ENCODE data around the gene GDF7. TPM values are rescaled to one million over a fixed set of nuclear protein-coding genes. Genes with fewer than 3 reads are reported as not detected.

The GDF7 gene
- total RNA-seq, 1 donor from 2014 or later: not detected

DNA sequence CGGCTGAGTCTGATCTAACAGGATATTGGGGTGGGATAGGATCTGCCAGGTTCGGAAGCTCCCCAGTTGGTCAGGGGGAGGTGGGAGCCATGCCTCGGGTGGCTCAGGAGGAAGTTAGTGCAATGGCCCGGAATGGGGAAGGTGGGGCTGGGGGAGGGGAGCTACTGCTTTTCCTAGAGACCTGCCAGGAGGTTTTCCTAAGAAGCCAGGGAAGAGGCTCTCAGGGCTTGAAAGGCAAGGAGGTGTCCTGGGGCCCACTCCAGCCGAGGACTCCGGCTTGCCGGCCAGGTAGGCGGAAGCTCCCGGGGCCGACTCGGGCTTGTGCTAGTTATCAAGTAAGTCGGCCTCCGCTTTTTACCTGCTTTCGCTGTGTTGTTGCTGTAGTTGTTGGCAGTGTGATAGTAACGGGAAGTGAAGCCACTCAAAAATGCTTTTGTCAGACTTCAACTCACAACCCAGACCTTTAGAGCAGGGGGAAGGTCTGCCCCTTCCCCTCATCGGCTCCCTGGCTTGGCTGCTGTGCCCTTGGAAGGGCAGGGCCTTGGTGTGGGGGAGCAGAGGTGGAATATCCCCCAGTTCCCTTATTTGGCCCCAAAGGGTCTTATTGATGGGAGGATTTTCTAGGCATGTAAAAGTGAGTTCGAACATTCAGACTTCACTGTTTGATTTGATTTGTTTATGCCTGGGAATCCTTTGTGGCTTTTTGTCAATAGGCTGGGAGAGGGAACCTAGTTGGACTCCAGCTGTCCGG lies 5.4 kb downstream of the GDF7 start:
- DNase-seq (ENCODE audit: low read depth): no peak

- DNase-seq (ENCODE audit: low read depth): no peak
Observed at GRCh38 chr2:20673686-20674308, 6.9 kb downstream of the GDF7 start.

GRCh38 chr2:20674309-20674965 lies 7.5 kb downstream of the GDF7 start:
- DNase-seq (ENCODE audit: low read depth): no peak

DNA sequence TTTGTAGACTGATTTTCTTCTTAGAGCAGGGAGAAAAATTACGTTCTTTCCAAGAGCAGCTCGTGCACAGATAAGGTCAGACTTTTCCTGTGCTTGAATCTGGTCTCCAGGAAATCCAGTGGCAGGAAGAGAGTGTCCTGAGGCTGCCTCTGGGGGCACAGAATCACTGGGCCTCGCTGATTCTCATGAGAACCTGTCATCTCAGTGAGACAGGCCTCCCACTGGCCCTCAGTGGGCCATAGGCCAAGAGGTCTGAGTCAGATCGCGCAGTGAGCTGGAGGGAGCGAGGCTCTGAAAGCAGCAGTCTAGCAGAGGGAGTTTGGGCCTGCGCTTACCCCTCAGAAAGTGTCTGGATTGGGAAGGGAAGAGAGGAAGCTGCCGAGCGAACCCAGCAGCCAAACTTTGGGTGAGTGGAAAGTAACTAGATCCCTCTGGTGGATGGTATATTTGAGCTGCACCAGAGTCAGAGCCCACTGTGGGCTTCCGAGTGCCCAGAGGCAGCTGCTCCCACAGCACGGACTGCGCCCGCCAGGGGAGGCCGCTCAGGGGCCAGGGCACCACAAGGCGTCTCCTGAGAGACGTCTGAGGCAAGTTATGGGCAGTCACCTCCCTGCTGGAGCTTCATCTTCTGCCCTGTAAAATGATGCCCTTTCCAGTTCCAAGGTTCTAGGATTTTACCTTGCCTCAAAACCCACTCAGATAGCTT lies 8.2 kb downstream of the GDF7 start:
- peak; percentile 80 for DNase-seq (ENCODE audit: low read depth)

DNA sequence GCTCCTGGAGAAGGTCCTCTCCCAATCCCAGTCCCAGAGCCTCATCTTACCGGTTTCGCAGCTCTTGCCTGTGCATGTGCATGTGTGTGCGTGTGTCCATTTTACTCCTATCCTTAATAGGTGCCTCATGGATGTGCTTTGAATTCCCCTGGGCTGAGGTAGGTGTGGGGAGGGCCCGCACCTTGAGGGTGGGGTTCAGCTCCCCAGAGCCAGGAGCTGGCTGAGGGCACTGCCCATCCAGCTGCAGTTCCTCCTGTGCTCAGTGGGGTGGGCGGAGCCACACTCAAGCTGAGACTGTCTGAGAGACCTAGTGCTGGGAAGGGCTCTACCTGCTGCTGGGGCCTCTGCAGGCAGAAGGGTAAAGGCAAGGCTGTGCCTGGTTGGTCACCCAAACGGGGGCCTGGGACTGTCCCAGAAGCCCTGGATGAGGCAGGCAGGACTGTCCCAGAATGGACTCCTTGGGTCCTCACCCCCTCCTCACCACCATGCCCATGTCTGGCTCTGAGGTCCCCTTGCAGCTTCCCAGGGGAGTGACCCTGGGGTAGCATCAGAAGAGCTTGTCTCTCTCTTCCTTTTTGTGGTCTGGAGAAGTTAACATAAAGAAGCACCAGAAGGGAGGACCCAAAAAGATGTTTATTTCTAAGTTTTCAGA lies 8.9 kb downstream of the GDF7 start:
- no peak for DNase-seq (ENCODE audit: low read depth)

DNA sequence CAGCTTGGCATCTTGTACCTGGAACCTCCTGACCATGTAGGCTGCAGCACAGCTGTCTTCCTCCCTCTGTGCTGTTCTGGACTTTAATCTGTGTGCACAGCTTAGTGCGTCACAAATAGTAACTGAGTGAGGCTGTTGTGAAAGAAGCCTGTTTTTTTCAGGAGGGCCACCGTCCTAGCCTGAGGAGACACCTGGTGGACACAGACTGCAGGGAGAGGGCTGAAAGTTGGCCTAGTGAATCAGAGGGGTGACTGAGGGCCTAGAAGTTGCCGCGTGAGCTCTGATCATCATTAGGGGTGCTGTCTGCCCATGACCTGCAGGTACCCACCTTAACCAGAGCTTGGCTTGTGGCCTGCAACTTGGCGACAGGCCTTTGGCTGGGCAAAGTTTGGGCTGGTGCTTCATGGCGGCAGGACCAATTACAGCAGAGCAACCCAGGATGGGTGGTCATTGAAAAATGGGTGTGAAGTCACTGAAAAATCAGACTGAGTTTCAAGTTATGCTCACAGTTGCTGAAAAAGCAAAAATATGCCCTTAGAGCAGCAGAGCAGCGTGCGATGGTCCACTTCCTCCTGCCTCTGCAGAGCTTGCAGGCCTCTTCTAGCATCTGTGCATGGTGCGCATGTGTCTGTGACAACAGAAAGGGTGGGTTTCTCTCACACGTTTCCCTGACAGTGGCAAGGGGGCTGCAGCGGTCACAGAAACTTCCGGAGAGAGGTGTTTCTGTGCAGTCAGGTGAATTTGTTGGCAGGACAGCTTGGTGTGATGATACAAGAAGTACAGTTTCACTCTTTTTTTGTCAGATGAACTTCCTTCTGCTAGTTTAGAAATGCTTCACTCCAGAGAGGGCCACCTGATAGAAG lies 9.6 kb downstream of the GDF7 start:
- DNase-seq (ENCODE audit: low read depth): no peak

GRCh38 chr2:20677301-20678085 lies 10.5 kb downstream of the GDF7 start:
- DNase-seq (ENCODE audit: low read depth): no peak

DNA sequence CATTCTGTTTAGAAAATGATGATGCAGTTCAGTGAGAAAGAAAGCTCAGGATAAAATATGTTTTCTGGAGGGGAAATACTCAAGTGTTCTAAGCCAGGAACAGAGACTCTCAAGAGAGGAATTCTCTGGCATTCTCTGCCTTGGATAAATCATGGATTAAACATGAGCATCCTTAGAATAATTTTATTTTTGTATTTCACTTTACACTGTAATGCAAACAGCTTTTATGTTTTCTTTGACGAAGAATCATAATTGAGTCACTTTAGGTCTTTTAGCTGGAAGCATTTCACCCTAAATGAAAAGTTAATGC lies 11.1 kb downstream of the GDF7 start:
- no peak for DNase-seq (ENCODE audit: low read depth)

- no peak for DNase-seq (ENCODE audit: low read depth)
Observed at GRCh38 chr2:20678780-20679179, 11.8 kb downstream of the GDF7 start.

GRCh38 chr2:20680744-20681375 lies 13.9 kb downstream of the GDF7 start:
- no peak for DNase-seq (ENCODE audit: low read depth)

DNA sequence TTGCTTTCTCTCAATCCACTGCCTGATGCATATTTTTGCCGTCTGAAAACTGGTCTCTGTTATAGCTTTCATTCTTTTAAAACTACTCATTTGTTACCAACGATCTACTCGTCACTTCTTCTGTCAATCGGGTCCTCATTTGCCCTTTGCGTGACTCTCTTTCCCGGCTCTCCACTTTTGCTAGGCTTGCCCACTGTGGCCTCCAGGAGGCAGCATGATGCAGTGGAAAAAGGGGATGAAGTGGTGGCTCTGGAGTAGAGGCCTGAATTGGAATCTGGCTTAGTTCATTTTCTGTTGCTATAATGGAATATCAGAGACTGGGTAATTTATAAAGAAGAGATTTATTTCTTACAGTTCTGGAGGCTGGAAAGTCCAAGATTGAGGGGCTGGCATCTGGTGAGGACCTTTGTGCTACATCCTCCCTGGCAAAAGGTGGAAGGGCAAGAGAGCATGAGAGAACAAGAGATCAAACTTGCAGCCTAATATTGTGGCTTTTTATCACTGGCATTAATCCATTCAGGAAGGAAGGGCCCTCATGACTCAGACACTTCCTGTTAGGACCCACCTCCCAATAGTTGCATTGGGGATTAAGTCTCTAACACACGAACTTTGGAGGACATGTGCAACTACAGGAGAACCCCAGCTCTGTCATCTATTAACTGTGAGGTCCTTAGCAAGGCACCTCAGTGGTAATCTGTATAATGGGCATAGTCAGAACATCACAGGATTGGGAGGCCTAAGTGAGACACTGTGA lies 15.4 kb downstream of the GDF7 start:
- DNase-seq (ENCODE audit: low read depth): no peak

DNA sequence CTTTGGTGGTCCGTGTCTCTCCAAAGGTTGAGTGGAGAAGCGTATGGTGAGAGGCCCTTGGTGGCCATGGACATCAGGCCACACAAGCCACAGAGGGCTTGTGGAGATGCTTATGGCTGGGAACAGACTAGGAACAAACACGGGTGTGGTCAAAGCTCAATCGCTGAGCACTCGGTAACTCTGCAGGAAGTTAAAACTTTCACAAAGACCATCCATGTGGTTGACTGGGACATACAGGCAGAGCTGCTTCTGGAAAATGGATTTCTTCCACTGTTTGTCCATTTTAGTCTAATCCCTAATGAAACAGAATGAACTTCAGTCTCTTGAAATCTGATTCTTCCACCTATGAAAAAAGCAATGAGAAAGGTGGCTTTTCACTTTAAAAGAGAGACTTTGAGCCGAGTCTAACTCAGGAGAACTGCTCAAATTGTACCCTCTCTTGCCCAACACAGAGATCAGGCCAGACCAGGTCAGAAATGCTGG lies 17.7 kb downstream of the GDF7 start:
- DNase-seq (ENCODE audit: low read depth): no peak

- no peak for DNase-seq (ENCODE audit: low read depth)
Observed at GRCh38 chr2:20687260-20687832, 20.4 kb downstream of the GDF7 start.

- DNase-seq (ENCODE audit: low read depth): no peak
Observed at GRCh38 chr2:20689428-20690264, 22.7 kb downstream of the GDF7 start.

DNA sequence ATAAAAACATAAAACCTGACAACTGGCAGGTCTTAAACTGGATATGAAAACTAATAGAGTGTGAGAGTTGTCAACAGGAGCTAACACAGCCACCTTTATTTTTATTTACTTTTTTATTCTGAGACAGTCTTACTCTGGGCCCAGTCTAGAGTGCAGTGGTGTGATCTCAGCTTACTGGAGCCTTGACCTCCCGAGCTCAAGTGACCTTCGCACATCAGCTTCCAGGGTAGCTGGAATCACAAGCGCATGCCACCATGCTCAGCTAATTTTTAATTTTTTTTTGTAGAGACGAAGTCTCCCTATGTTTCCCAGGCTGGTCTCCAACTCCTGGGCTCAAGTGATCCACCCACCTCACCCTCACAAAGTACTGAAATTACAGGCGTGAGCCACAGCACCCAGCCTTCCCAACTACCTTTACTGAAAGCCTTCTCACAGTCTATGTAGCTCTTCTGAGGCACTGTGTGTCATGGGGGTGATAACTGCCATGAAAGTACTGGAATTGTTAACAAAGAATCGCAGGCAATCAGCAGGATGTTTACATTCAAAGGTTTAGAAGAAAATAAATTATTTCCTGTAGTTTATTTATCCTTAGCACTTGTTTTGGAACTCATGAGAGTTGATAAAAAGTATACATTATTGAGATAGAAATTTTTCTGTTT lies 24.3 kb downstream of the GDF7 start:
- no peak for DNase-seq (ENCODE audit: low read depth)

- DNase-seq (ENCODE audit: low read depth): no peak
Observed at GRCh38 chr2:20692081-20692480, 25.1 kb downstream of the GDF7 start.

- DNase-seq (ENCODE audit: low read depth): no peak
Observed at GRCh38 chr2:20693317-20693716, 26.4 kb downstream of the GDF7 start.

Data from myocyte (in vitro differentiated cells).